K562 (cell line): ENCODE results near the gene ACO2.

Source experiments
- CREB5 ChIP-seq: fragments of 250-450 bp; sonication (Bioruptor Pico); IDR thresholded peaks from 2 replicates; pipeline ENCODE4 v1.5.0; 2020; ENCODE audit warnings: mild to moderate bottlenecking
- CTCF ChIP-seq, 3 experiments: IDR thresholded peaks in 2 of 3; conservative IDR thresholded peaks in 1 of 3; 2 replicates each; pipeline ENCODE4 v1.5.1; 2011 to 2012; ENCODE audit warnings: low read length in 3 of 3, mild to moderate bottlenecking in 3 of 3, control low read depth in 2 of 3, improper control_type of control experiment in 1 of 3, inconsistent platforms in 1 of 3, low read depth in 1 of 3, mixed read lengths in 1 of 3, moderate library complexity in 1 of 3; ENCODE audit not compliant: insufficient read depth in 2 of 3
- GMEB1 ChIP-seq: fragments of 250-450 bp; sonication (Bioruptor Pico); IDR thresholded peaks from 2 replicates; pipeline ENCODE4 v1.4.0; 2020; ENCODE audit warnings: mild to moderate bottlenecking
- HDAC2 ChIP-seq: fragments of 450-650 bp; IDR thresholded peaks from 2 replicates; pipeline ENCODE4 v1.6.1; 2016; ENCODE audit warnings: mild to moderate bottlenecking
- REST ChIP-seq, 2 experiments: fragments of 450-650 bp; formaldehyde crosslinking in 1 of 2; IDR thresholded peaks; 2 replicates each; pipeline versions ENCODE4 v1.4.0 to v1.6.1; 2014 to 2020; ENCODE audit warnings: mild to moderate bottlenecking in 2 of 2, borderline replicate concordance in 1 of 2, low read depth in 1 of 2
- ZNF398 ChIP-seq: fragments of 250-450 bp; sonication (Bioruptor Pico); IDR thresholded peaks from 2 replicates; pipeline ENCODE4 v1.8.0; 2021; ENCODE audit warnings: moderate library complexity, mild to moderate bottlenecking, inconsistent platforms

- TF ChIP-seq CTCF (IDR thresholded peaks at IDR 0.05 in 2 of 3, conservative IDR thresholded peaks at IDR 0.05 in 1 of 3; ENCODE audit: insufficient read depth in 2 of 3, low read depth in 1 of 3, low read length in 3 of 3) = no peak
- TF ChIP-seq REST (IDR thresholded peaks at IDR 0.05; ENCODE audit: borderline replicate concordance) = no peak
- TF ChIP-seq REST (CRISPR knock-in tag; IDR thresholded peaks at IDR 0.05; ENCODE audit: low read depth) = no peak
- no peak for TF ChIP-seq GMEB1 (CRISPR knock-in tag)
- TF ChIP-seq ZNF398 = no peak
- no peak for TF ChIP-seq HDAC2
- TF ChIP-seq CREB5 = no peak
These were observed 104.8 kb downstream of the ACO2 start for GRCh38 chr22:41573677-41574076.
